Mesenchymal stem cell (in vitro differentiated cells and primary cell): ENCODE measurements around the gene CEACAM8.

ENCODE experiments used
- DNase-seq: peaks from one replicate; pipeline ENCODE4 v3.0.0-alpha.2; 2013
- H2AFZ ChIP-seq: one replicate; pipeline ENCODE4 v1.6.1; 2013; ENCODE audit warnings: low read depth, mild to moderate bottlenecking, control low read depth, inconsistent platforms, low read length, moderate library complexity
- H2AK5ac ChIP-seq: 2 replicates; pipeline ENCODE4 v1.6.1; 2013; ENCODE audit warnings: low read length, moderate library complexity, mild to moderate bottlenecking, inconsistent platforms; ENCODE audit not compliant: severe bottlenecking
- H2BK120ac ChIP-seq: one replicate; pipeline ENCODE4 v1.6.1; 2013; ENCODE audit warnings: low read depth, mild to moderate bottlenecking, inconsistent platforms, low read length, moderate library complexity
- H2BK12ac ChIP-seq, 2 experiments: one replicate each; pipeline ENCODE4 v1.6.1; 2013; ENCODE audit warnings: inconsistent platforms in 2 of 2, low read length in 2 of 2, mild to moderate bottlenecking in 2 of 2, moderate library complexity in 2 of 2, control low read depth in 1 of 2
- H2BK15ac ChIP-seq: one replicate; pipeline ENCODE4 v1.6.1; 2013; ENCODE audit warnings: mild to moderate bottlenecking, low read depth, inconsistent platforms; ENCODE audit not compliant: poor library complexity, severe bottlenecking
- H2BK5ac ChIP-seq: 2 replicates; pipeline ENCODE4 v1.6.1; 2013; ENCODE audit warnings: low read depth, mild to moderate bottlenecking, low read length, control low read depth, inconsistent platforms; ENCODE audit not compliant: poor library complexity, severe bottlenecking
- H3K14ac ChIP-seq, 2 experiments: one replicate each; pipeline ENCODE4 v1.6.1; 2013; ENCODE audit warnings: inconsistent platforms in 2 of 2, low read length in 2 of 2, control low read depth in 1 of 2, mild to moderate bottlenecking in 1 of 2, moderate library complexity in 1 of 2
- H3K18ac ChIP-seq, 2 experiments: one replicate each; pipeline ENCODE4 v1.6.1; 2013; ENCODE audit warnings: inconsistent platforms in 2 of 2, low read length in 2 of 2, control low read depth in 1 of 2, low read depth in 1 of 2, mild to moderate bottlenecking in 1 of 2
- H3K23ac ChIP-seq, 2 experiments: one replicate each; pipeline ENCODE4 v1.6.1; 2013; ENCODE audit warnings: inconsistent platforms in 2 of 2, low read length in 2 of 2, mild to moderate bottlenecking in 2 of 2, moderate library complexity in 2 of 2, control low read depth in 1 of 2
- H3K27ac ChIP-seq: 2 replicates; pipeline ENCODE4 v1.5.1; 2013; ENCODE audit warnings: mild to moderate bottlenecking, moderate library complexity, low read length, control low read depth, inconsistent platforms; ENCODE audit not compliant: poor library complexity, severe bottlenecking
- H3K27me3 ChIP-seq, 2 experiments: 2 replicates each; pipeline versions ENCODE4 v1.6.1 to v1.7.0; 2013; ENCODE audit warnings: low read length in 2 of 2, mild to moderate bottlenecking in 2 of 2, moderate library complexity in 2 of 2, control low read depth in 1 of 2, inconsistent platforms in 1 of 2; ENCODE audit not compliant: control insufficient read depth in 1 of 2, insufficient read depth in 1 of 2
- H3K36me3 ChIP-seq, 2 experiments: 2 replicates each; pipeline versions ENCODE4 v1.6.1 to v1.7.0; 2013; ENCODE audit warnings: low read length in 2 of 2, control low read depth in 1 of 2, inconsistent platforms in 1 of 2, low read depth in 1 of 2, mild to moderate bottlenecking in 1 of 2; ENCODE audit not compliant: insufficient read depth in 2 of 2, control insufficient read depth in 1 of 2
- H3K4ac ChIP-seq, 2 experiments: one replicate each; pipeline ENCODE4 v1.6.1; 2013; ENCODE audit warnings: inconsistent platforms in 2 of 2, low read length in 2 of 2, mild to moderate bottlenecking in 2 of 2, moderate library complexity in 2 of 2, control low read depth in 1 of 2, low read depth in 1 of 2
- H3K4me1 ChIP-seq: 2 replicates; pipeline ENCODE4 v1.6.1; 2013; ENCODE audit warnings: low read depth, low read length, control low read depth; ENCODE audit not compliant: control insufficient read depth, insufficient read depth
- H3K4me2 ChIP-seq: 2 replicates; pipeline ENCODE4 v1.6.1; 2013; ENCODE audit warnings: low read length, mild to moderate bottlenecking, inconsistent platforms; ENCODE audit not compliant: poor library complexity, severe bottlenecking
- H3K4me3 ChIP-seq, 2 experiments: 2 replicates each; pipeline versions ENCODE4 v1.5.1 to v1.7.0; 2013; ENCODE audit warnings: low read length in 2 of 2, mild to moderate bottlenecking in 2 of 2, control low read depth in 1 of 2, low read depth in 1 of 2; ENCODE audit not compliant: insufficient read depth in 1 of 2
- H3K79me1 ChIP-seq: replicated peaks from 2 replicates; pipeline ENCODE4 v1.6.1; 2013; ENCODE audit warnings: mild to moderate bottlenecking, control low read depth, low read length, inconsistent platforms; ENCODE audit not compliant: poor library complexity, severe bottlenecking
- H3K9ac ChIP-seq: 2 replicates; pipeline ENCODE4 v1.7.0; 2013; ENCODE audit warnings: mild to moderate bottlenecking, low read length, moderate library complexity
- H3K9me3 ChIP-seq: 2 replicates; pipeline ENCODE4 v1.7.0; 2013; ENCODE audit warnings: mild to moderate bottlenecking, low read length; ENCODE audit not compliant: control insufficient read depth
- H4K8ac ChIP-seq: one replicate; pipeline ENCODE4 v1.6.1; 2013; ENCODE audit warnings: inconsistent platforms, mild to moderate bottlenecking, low read length, moderate library complexity
- H4K91ac ChIP-seq: one replicate; pipeline ENCODE4 v1.6.1; 2013; ENCODE audit warnings: mild to moderate bottlenecking, low read length, inconsistent platforms
- WGBS: methylation state at CpG from one replicate; pipeline ENCODE4 v1.1.7; 2013; ENCODE audit warnings: mixed read lengths; 5-methylcytosine and 5-hydroxymethylcytosine counted together

CEACAM8 gene

GRCh38 chr19:42573642-42574041, 21.1 kb downstream of the CEACAM8 start:
- no peak overlapping the region for H3K9ac ChIP-seq
- no peaks in the 10 kb centered on the region for H3K79me1 ChIP-seq
- no peaks in the 10 kb centered on the region for H3K4me1 ChIP-seq
- H2AFZ ChIP-seq, result no peak overlapping the region
- no peak overlapping the region for H3K14ac ChIP-seq
- no peak overlapping the region for H2BK12ac ChIP-seq
- no peak overlapping the region for H2BK15ac ChIP-seq
- H3K18ac ChIP-seq, result no peak overlapping the region
- H2BK5ac ChIP-seq, result no peak overlapping the region
- H3K27me3 ChIP-seq, result peaks cover 4 to 76% of the 10 kb centered on the region in 2 experiments
- H2BK120ac ChIP-seq, result no peak overlapping the region
- no peak overlapping the region for H3K4ac ChIP-seq
- no peaks in the 10 kb centered on the region for H3K36me3 ChIP-seq
- no peak overlapping the region for H4K8ac ChIP-seq
- H3K9me3 ChIP-seq, result no peaks in the 10 kb centered on the region
- no peak for DNase-seq
- no peak overlapping the region for H2AK5ac ChIP-seq
- no peak overlapping the region for H3K4me3 ChIP-seq
- H3K27ac ChIP-seq, result no peak overlapping the region
- no peak overlapping the region for H3K4me2 ChIP-seq
- no CpG with 5 or more reads among the region's 1 CpG for WGBS
- H3K23ac ChIP-seq, result no peak overlapping the region
- H4K91ac ChIP-seq, result no peak overlapping the region

- Histone ChIP-seq H3K4ac (no peak overlapping the region), H3K4me3 (no peak overlapping the region), H4K91ac (no peak overlapping the region), H4K8ac (no peak overlapping the region), H2BK15ac (no peak overlapping the region), H3K79me1 (no peaks in the 10 kb centered on the region), H3K27ac (no peak overlapping the region), H2BK120ac (no peak overlapping the region), H2AFZ (no peak overlapping the region), H2AK5ac (no peak overlapping the region), H3K14ac (no peak overlapping the region), H3K9ac (no peak overlapping the region), H3K23ac (no peak overlapping the region), H3K36me3 (no peaks in the 10 kb centered on the region), H3K27me3 (peaks cover 10 to 76% of the 10 kb centered on the region in 2 experiments), H3K4me1 (no peaks in the 10 kb centered on the region), H2BK5ac (no peak overlapping the region), H3K18ac (no peak overlapping the region), H3K9me3 (no peaks in the 10 kb centered on the region), H3K4me2 (no peak overlapping the region), H2BK12ac (no peak overlapping the region)
- WGBS, result 27% methylated on average over 2 of the region's 2 CpGs
- no peak for DNase-seq
These were observed 23.6 kb downstream of the CEACAM8 start for GRCh38 chr19:42571116-42571515.

- Histone ChIP-seq H3K4me1 (no peaks in the 10 kb centered on the region), H3K23ac (no peak overlapping the region)
- 44% methylated on average over 2 of the region's 2 CpGs for WGBS
These were observed 25.5 kb downstream of the CEACAM8 start for GRCh38 chr19:42569193-42569592.

GRCh38 chr19:42568006-42568405, 26.7 kb downstream of the CEACAM8 start:
- Histone ChIP-seq H4K91ac (no peak overlapping the region), H3K23ac (no peak overlapping the region), H3K4ac (no peak overlapping the region), H3K9ac (no peak overlapping the region), H3K27ac (no peak overlapping the region), H3K4me3 (no peak overlapping the region), H3K79me1 (no peaks in the 10 kb centered on the region), H2BK120ac (no peak overlapping the region), H3K9me3 (no peaks in the 10 kb centered on the region), H3K4me2 (no peak overlapping the region), H2AFZ (no peak overlapping the region), H2BK15ac (no peak overlapping the region), H2BK5ac (no peak overlapping the region), H3K27me3 (peaks cover 16 to 70% of the 10 kb centered on the region in 2 experiments), H3K18ac (no peak overlapping the region), H4K8ac (no peak overlapping the region), H3K4me1 (peaks cover 1% of the 10 kb centered on the region), H2BK12ac (no peak overlapping the region), H2AK5ac (no peak overlapping the region), H3K36me3 (no peaks in the 10 kb centered on the region), H3K14ac (no peak overlapping the region)
- DNase-seq, result no peak
- 55% methylated on average over 2 of the region's 4 CpGs for WGBS

More at GRCh38 chr19:42569193-42569592, 25.5 kb downstream of the CEACAM8 start:
- Histone ChIP-seq H3K27me3 (peaks cover 13 to 76% of the 10 kb centered on the region in 2 experiments), H2AK5ac (no peak overlapping the region), H3K27ac (no peak overlapping the region), H2AFZ (no peak overlapping the region), H4K91ac (no peak overlapping the region), H3K4me2 (no peak overlapping the region), H3K18ac (no peak overlapping the region), H3K79me1 (no peaks in the 10 kb centered on the region), H3K4ac (no peak overlapping the region), H3K14ac (no peak overlapping the region), H3K36me3 (no peaks in the 10 kb centered on the region), H2BK5ac (no peak overlapping the region), H3K4me3 (no peak overlapping the region), H4K8ac (no peak overlapping the region), H2BK120ac (no peak overlapping the region), H3K9me3 (no peaks in the 10 kb centered on the region), H2BK12ac (no peak overlapping the region), H3K9ac (no peak overlapping the region), H2BK15ac (no peak overlapping the region)
- DNase-seq, result no peak
